ENCODE data around the gene KLHL22. TPM values are rescaled to one million over a fixed set of nuclear protein-coding genes. Genes with fewer than 3 reads are reported as not detected.

Gene KLHL22
- total and polyA plus RNA-seq, 2 of the 8 experiments (the other 6 are each of a cell fraction or from before 2014, with no cell fraction given), result 9.4 to 16.2 TPM

- peaks cover 0 to 30% (median 19%) of the 10 kb centered on the region in 4 experiments; a peak in 5 of 7 replicates for H3K4me1 ChIP-seq (replicated peaks in 1 of 4; ENCODE audit: control insufficient read depth in 3 of 4, insufficient read depth in 4 of 4, low read length in 3 of 4)
- TF ChIP-seq SUZ12 (IDR thresholded peaks at IDR 0.05; ENCODE audit: low read length) (no peak), POLR2A (IDR thresholded peaks at IDR 0.05; ENCODE audit: control extremely low read depth in 1 of 2, low read depth in 2 of 2, low read length in 2 of 2) (no peak), SP1 (IDR thresholded peaks at IDR 0.05; ENCODE audit: low read depth, low read length) (no peak), SIRT6 (IDR thresholded peaks at IDR 0.05; ENCODE audit: low read length) (no peak), TBP (IDR thresholded peaks at IDR 0.05; ENCODE audit: low read depth, low read length) (no peak), TCF12 (IDR thresholded peaks at IDR 0.05; ENCODE audit: low read depth, low read length) (no peak)
- no peak overlapping the region for H3K4me2 ChIP-seq (ENCODE audit: insufficient read depth in 1 of 2, low read depth in 2 of 2, low read length in 2 of 2)
- no peaks in the 10 kb centered on the region for H3K79me2 ChIP-seq (ENCODE audit: control insufficient read depth in 1 of 2, insufficient read depth in 2 of 2, low read length in 2 of 2)
- H3K14ac ChIP-seq (ENCODE audit: insufficient read length), result no peak overlapping the region
- H4K91ac ChIP-seq (replicated peaks; ENCODE audit: insufficient read length, low read length), result no peak overlapping the region
- H3K18ac ChIP-seq (ENCODE audit: extremely low read depth, low read length), result no peak overlapping the region
- no peak overlapping the region for H2BK12ac ChIP-seq (ENCODE audit: low read depth, low read length)
- H3K23ac ChIP-seq (ENCODE audit: insufficient read length), result no peak overlapping the region
- ChIA-PET POLR2A (ENCODE audit: partially characterized antibody) (no interaction called here), CTCF (ENCODE audit: partially characterized antibody) (interaction anchor here (1.6 kb wide), 1 partner anchor 20 kb away, joined by 5 read pairs; no protein-coding TSS in a partner anchor)
- H4K20me1 ChIP-seq (replicated peaks in 1 of 2; ENCODE audit: control insufficient read depth in 1 of 2, insufficient read depth in 2 of 2, low read length in 2 of 2), result peaks cover 20 to 49% of the 10 kb centered on the region in 2 experiments
- H2BK120ac ChIP-seq (replicated peaks; ENCODE audit: low read depth, low read length), result no peak overlapping the region
- H2BK5ac ChIP-seq (ENCODE audit: low read depth, low read length), result no peak overlapping the region
- no peak overlapping the region for H2BK20ac ChIP-seq (ENCODE audit: low read length)
- H2AFZ ChIP-seq (ENCODE audit: low read length), result no peak overlapping the region
- H3K56ac ChIP-seq (replicated peaks; ENCODE audit: insufficient read length, low read depth, low read length), result no peak overlapping the region
- H4K8ac ChIP-seq (ENCODE audit: extremely low read depth, insufficient read depth, low read length), result no peak overlapping the region
- no peak overlapping the region for H3K4ac ChIP-seq (replicated peaks; ENCODE audit: insufficient read length, low read depth, low read length)
- FAIRE-seq (no peak), DNase-seq (ENCODE audit: low read depth in 1 of 2, low spot score in 2 of 2) (no peak)
- no peak overlapping the region for H3K9ac ChIP-seq (replicated peaks in 1 of 4; ENCODE audit: extremely low read depth in 1 of 4, low read depth in 3 of 4, low read length in 3 of 4)
- WGBS, 2 experiments (ENCODE audit: extremely low coverage in 1 of 2, insufficient coverage in 1 of 2, insufficient read length in 1 of 2, insufficient replicate concordance in 2 of 2, low coverage in 1 of 2, low lambda C conversion rate in 2 of 2, missing lambda C conversion rate in 1 of 2), result 83% methylated on average over 4 of the region's 4 CpGs; no CpG with 5 or more reads in 1 of the 2 experiments
- H3K27me3 ChIP-seq (replicated peaks in 1 of 4; ENCODE audit: control insufficient read depth in 3 of 4, extremely low read depth in 1 of 4, insufficient read depth in 3 of 4, low read length in 3 of 4), result peaks cover 40 to 92% (median 80%) of the 10 kb centered on the region in 4 experiments
- no peak overlapping the region for H2BK15ac ChIP-seq (ENCODE audit: low read length)
- peaks cover 2% of the 10 kb centered on the region; the same call in 1 of the 2 replicates for H3K79me1 ChIP-seq (ENCODE audit: low read depth, low read length)
- no peak overlapping the region for H2AK5ac ChIP-seq (ENCODE audit: low read depth, low read length)
- peaks cover 0 to 3% (median 0%) of the 10 kb centered on the region in 4 experiments; a peak in 1 of 8 replicates for H3K36me3 ChIP-seq (ENCODE audit: control insufficient read depth in 2 of 4, insufficient read depth in 4 of 4, low read length in 3 of 4)
- H3K9me3 ChIP-seq (ENCODE audit: insufficient read depth in 2 of 2, low read depth in 1 of 2, low read length in 1 of 2), result no peaks in the 10 kb centered on the region
- H3K23me2 ChIP-seq (ENCODE audit: low read depth, low read length), result peaks cover 22% of the 10 kb centered on the region; the same call in 1 of the 2 replicates
- H4K5ac ChIP-seq (ENCODE audit: insufficient read length, low read depth, low read length), result no peak overlapping the region
- H3K4me3 ChIP-seq (ENCODE audit: extremely low read depth in 1 of 4, insufficient read depth in 2 of 4, low read depth in 3 of 4, low read length in 4 of 4), result no peak overlapping the region
- H3K27ac ChIP-seq (ENCODE audit: low read depth, low read length), result no peak overlapping the region
These were observed 61.8 kb downstream of the KLHL22 start for GRCh38 chr22:20433686-20434241.

Measured in H1 (cell line).